Pulmonary artery endothelial cell (primary cell): ENCODE data around the gene KRTAP3-1. TPM values are rescaled to one million over a fixed set of nuclear protein-coding genes. Genes with fewer than 3 reads are reported as not detected.
"Not testable (repeated sequence)": the region's sequence is repeated elsewhere in the genome, so short reads cannot be mapped to it uniquely, and the experiment has no call there.

Experiments
- DNase-seq: peaks from one replicate; pipeline ENCODE4 v3.0.0-alpha.2; 2011; ENCODE audit warnings: low read depth, low spot score
- total RNA-seq: library from RNA; depleted of rRNA; stranded (reverse); fragments of >200 nt; gene quantifications from 2 replicates; pipeline ENCODE4 v1.2.3, GENCODE V29; 2014

Gene KRTAP3-1
- total RNA-seq: not detected in 2 replicates

DNA sequence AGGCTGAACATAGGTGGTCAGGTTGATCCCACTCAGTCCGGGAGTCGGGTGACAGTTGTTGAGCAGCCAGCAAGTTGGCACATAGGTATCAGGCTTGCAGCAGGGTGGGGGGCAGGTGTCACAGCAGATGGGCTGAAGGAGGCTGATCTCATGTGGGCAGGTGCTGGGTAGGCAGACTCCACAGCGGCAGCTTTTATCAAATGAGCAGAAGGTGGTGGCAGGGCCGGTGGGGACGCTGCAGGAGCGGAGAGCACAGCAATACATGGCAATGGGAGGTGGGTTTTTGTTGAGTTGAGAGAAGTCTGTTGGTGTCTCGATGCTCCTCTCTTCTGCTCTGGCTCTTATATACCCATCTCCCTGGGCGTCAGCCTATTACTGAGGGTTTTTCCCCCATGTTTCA, at the start of gene KRTAP3-1:
Gene KRTAP3-1 (minus strand): TSS at position 318 of the 400 bp plus-strand sequence. CDS start 54 bp downstream, at position 264.
- no peak for DNase-seq

DNA sequence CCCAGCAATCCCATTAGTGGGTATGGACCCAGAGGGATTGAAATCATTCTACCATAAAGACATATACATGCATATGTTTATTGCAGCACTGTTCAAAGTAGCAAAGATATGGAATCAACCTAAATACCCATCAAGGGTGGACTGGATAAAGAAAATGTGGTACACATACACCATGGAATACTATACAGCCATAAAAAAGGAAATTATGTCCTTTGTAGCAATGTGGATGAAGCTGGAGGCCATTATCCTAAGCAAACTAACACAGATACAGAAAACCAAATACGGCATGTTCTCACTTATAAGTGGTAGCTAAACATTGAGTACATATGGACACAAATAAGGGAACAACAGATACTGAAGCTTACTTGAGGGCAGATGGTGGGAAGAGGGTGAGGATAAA, 48.6 kb upstream of the KRTAP3-1 start:
- DNase-seq: no peak

DNA sequence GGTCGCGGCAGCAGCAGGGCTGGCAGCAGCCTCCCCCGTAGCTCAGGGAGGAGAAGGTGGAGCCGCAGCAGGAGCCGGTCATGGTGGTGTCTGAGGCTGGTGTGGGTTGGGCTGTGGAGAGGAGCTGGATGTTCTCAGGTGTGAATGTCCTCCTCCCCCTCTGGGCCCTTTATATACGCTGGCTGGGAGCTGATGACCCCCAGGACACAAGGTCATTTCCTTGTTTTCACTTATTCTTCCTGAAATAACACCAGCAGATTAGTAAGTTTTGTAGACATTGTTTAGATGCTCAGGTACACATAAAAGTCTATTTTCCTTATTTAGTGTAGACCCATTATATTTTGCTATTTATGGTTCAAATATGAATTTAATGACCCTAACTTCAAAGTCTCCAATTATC, 46.2 kb upstream of the KRTAP3-1 start, which contains the start of gene KRTAP2-2:
Gene KRTAP2-2 (minus strand): TSS at position 101 of the 400 bp plus-strand sequence. CDS start 19 bp downstream, at position 82.
- not testable (repeated sequence) for DNase-seq

DNA sequence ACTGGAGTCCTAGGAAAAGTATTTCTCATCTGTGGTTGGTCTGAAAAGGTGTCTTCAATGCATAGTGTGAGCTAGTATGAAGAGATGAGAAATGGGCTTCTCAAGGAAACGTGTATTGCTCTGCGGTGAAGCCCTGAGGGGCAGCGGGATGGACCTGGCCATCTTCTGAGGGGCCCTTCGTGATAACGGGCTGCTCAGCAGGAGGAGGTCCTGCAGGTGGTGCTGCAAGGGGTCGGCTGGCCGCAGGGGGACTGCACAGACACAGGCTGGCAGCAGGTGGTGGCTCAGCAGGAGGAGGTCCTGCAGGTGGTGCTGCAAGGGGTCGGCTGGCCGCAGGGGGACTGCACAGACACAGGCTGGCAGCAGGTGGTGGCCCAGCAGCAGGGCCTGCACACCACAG, 45.6 kb upstream of the KRTAP3-1 start:
- DNase-seq: not testable (repeated sequence)

DNA sequence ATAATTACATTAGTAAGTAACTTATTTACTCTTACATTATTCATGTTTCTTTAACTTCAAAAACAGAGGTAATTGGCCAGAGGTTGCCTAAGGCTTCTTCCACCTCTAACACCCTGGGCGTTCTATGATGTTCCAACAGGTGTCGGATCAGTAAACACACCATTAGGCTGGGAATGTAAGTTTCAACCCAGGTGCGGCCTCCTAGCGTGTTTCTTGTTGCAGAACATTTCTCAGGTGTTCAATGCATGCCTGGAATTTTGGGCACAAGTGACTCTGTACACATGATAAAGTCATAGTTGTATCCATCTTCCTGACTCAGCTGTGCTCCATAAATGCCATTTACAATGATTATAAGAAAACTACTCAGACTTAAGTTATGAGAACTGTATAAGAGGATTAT, 45.1 kb upstream of the KRTAP3-1 start:
- no peak for DNase-seq

DNA sequence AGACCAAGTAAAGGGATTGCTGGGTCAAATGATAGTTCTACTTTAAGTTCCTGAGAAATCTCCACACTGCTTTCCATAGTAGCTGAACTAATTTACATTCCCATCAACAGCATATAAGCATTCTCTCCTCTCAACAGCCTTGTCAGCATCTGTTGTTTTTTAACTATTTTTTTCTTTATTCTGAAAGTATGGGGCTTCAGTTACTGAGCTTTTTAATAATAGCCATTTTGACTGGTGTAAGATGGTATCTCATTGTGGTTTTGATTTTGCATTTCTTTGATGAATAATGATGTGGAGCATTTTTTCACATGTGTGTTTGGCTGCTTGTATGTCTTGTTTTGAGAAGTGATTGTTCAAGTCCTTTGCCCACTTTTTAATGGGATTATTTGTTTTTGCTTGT, 43.6 kb upstream of the KRTAP3-1 start:
- no peak for DNase-seq

DNA sequence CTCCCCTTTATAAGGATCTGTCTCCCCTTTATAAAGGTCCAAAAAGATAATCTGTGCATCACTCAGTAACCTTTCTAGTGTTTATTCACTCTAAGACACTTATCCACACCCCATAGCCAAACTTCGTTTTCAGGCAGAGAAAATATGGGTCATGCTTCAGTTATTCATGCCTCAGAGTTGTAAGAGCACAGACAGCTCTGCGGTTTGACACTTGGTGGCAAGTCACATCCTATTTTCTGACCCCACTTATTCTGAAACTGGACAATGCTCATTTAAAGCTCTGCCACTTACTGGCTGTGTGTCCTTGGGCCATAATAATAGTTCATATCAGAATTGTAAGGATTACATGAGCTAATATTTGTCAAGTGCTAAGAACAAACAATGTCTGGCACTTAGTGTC, 40.2 kb upstream of the KRTAP3-1 start:
- DNase-seq: no peak

DNA sequence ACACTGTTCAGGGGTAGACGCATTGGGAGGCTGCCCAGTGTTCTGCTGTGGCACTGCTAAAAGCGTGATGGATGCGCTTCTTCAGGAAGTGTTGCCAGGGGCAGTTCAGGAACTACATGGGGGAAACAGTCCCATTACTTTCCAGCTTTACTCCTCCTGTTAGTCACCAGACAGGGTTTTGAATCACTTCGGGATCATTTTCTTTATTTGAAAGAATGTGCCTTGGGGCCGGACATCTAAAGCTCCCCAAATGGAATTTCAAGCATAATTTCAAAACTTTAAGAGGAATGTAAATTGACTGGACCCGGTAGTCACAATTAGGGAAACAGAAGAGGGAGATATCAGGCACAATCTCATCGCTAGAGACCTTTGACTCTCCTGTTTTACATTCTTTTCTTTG, 39.5 kb upstream of the KRTAP3-1 start:
- no peak for DNase-seq

DNA sequence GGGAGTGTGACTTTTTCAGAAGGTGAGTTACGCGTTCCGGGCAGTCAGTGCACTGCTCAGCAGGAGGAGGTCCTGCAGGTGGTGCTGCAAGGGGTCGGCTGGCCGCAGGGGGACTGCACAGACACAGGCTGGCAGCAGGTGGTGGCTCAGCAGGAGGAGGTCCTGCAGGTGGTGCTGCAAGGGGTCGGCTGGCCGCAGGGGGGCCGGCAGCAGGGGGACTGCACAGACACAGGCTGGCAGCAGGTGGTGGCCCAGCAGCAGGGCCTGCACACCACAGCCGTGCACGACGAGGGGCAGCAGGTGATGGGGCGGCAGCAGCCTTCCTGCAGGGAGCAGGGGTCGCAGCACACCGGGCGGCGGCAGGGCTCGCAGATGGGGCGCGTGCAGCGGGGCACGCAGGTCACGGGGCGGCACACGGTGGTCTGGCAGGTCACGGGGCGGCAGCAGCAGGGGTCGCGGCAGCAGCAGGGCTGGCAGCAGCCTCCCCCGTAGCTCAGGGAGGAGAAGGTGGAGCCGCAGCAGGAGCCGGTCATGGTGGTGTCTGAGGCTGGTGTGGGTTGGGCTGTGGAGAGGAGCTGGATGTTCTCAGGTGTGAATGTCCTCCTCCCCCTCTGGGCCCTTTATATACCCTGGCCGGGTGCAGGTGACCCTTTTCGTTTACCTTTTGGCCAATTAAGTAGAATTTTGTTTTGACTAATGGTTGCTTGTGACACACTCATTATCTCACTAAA, 38.0 kb upstream of the KRTAP3-1 start, which contains the start of gene KRTAP2-1:
Gene KRTAP2-1 (minus strand): TSS at position 582 of the 731 bp plus-strand sequence. CDS start 49 bp downstream, at position 533.
- not testable (repeated sequence) for DNase-seq

DNA sequence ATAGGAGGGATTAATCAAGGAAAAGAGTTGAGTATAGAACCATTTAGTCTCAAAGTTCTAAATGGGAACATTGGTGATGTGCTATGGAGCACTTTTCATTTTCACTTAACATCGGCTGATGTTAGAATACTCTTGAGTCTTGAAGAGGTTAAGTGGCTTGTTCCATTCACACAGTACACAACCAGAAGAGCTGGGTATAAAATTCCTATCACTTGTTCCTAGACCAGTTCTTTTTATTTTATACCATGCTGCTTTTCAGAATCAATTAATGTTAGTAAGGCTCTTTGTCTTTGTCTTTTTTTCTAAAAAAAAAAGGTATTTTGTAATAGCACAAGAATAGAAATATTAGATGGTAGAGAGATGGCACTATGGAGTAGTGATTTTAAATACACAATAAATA, 34.0 kb upstream of the KRTAP3-1 start:
- DNase-seq: no peak

DNA sequence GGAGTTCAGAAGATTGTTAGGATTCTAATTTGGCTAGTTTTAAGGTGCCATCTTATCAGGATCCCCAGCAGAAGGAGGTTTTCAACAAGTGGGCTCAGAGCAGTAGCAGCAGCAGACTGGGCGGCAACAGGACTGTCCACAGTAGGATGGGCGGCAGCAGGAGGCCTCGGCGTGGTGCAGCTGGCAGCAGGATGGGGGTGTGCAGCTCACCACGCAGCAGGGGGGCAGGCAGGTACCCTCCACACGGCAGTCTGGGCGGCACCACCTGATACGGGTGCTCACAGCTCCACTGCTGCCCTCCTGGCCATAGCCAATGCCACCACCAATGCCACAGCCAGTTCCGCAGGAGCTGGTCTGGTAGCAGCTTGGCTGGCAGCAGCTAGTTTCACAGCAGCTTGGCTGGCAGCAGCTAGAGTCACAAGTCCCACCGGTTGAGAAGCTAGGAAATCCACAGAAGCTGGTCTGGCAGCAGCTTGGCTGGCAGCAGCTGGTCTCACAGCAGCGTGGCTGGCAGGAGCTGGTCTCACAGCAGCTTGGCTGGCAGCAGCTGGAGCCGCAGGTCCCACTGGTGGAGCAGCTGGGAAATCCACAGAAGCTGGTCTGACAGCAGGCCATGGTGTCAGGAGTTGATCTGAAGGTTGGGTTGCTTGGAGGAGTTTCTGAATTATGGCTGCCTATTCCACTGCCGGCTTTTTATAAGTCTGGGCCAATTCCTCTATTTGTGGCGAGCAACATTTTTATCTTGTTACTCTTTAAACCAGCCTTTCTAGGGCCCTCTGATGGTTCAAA, 32.0 kb upstream of the KRTAP3-1 start, which contains the start of gene KRTAP1-1:
Gene KRTAP1-1 (minus strand): TSS at position 668 of the 789 bp plus-strand sequence. CDS start 53 bp downstream, at position 615.
- DNase-seq: not testable (repeated sequence)

DNA sequence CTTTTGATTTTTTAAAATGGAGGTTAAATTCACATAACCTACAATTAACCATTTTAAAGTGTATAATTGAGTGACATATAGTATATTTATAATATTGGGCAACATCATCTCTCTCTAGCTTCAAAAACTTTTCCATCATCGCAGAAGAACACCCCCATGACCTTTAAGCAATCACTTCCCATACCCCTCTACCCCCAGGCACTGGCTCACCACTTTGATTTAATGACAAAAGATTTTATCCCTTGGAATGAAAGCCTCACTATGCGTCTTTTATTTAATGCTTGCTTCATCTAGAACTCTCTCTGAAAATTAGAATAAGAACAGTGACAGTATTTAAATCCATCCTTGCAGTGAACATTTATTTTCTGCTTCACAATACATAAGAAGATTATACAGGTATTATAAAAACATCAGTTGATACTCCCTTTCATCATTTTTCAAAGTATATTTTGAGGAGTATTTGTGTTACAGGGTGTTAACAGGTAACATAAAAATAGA, 29.0 kb upstream of the KRTAP3-1 start:
- no peak for DNase-seq

DNA sequence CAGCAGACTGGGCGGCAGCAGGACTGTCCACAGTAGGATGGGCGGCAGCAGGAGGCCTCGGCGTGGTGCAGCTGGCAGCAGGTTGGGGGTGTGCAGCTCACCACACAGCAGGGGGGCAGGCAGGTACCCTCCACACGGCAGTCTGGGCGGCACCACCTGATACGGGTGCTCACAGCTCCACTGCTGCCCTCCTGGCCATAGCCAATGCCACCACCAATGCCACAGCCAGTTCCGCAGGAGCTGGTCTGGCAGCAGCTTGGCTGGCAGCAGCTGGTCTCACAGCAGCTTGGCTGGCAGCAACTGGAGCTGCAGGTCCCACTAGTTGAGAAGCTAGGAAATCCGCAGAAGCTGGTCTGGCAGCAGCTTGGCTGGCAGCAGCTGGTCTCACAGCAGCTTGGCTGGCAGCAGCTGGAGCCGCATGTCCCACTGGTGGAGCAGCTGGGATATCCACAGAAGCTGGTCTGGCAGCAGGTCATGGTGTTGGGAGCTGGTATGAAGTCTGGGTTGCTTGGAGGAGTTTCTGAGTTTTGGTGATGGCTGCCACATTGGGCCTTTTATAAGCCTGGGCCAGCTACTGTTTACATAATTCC, 25.5 kb upstream of the KRTAP3-1 start, which contains the start of gene KRTAP1-3:
Gene KRTAP1-3 (minus strand): TSS at position 529 of the 590 bp plus-strand sequence. CDS start 53 bp downstream, at position 476.
- DNase-seq: not testable (repeated sequence)

DNA sequence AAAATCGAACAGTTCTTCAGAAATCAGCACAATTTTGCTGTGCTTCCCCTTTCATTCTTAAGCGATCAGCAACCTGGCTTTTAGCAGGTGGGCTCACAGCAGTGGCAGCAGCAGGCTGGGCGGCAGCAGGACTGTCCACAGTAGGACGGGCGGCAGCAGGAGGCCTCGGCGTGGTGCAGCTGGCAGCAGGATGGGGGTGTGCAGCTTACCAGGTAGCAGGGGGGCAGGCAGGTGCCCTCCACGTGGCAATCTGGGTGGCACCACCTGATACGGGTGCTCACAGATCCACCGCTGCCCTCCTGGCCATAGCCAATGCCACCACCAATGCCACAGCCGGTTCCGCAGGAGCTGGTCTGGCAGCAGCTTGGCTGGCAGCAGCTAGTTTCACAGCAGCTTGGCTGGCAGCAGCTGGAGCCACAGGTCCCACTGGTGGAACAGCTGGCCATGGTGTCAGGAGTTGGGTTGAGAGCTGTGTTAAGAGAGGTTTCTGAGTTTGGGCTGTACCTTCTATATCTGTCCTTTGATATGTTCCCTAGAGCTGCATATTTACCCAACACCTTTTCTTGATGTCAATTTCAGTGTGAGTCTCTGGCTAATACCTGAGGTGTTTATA, 20.8 kb upstream of the KRTAP3-1 start, which contains the start of gene KRTAP1-4:
Gene KRTAP1-4 (minus strand): TSS at position 563 of the 613 bp plus-strand sequence. CDS start 117 bp downstream, at position 446.
- DNase-seq: no peak

DNA sequence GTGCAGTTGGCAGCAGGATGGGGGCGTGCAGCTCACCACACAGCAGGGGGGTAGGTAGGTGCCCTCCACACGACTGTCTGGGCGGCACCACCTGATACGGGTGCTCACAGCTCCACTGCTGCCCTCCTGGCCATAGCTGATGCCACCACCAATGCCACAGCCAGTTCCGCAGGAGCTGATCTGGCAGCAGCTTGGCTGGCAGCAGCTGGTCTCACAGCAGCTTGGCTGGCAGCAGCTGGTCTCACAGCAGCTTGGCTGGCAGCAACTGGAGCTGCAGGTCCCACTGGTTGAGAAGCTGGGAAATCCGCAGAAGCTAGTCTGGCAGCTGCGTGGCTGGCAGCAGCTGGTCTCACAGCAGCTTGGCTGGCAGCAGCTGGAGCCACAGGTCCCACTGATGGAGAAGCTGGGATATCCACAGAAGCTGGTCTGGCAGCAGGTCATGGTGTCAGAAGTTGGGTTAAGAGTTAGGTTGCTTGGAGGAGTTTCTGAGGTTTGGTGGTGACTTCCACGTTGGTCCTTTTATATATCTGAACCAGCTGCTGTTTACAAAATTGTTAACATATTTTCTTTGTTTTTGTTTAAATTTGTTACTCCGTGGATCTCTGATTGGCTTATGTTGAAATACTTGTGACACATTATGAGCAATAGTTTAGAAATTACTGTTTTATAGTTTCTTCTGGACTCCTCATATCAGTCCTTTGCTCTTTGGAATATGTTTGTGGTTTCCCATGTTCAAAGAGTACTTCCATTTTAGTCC, 18.0 kb upstream of the KRTAP3-1 start, which contains the start of gene KRTAP1-5:
Gene KRTAP1-5 (minus strand): TSS at position 494 of the 757 bp plus-strand sequence. CDS start 53 bp downstream, at position 441.
- no peak for DNase-seq

DNA sequence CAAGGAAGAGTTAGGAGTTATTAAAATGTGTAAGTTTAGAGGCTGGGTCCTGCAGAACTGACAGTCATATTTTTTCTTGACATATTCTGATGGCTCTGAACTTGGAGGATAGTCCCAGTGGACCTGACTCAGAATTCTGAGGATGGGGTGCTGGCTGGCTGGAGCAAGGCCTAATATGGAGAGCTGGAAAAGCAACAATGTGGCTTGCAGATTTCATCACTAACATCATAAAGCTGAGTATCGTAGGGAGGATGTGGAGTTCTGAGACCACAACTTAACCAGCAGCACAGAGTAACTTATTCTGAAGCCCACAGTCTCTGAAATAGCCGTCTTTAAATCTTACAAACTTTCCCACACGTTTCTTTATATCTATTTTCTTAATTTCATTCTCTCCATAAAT, 15.8 kb upstream of the KRTAP3-1 start:
- DNase-seq: no peak

DNA sequence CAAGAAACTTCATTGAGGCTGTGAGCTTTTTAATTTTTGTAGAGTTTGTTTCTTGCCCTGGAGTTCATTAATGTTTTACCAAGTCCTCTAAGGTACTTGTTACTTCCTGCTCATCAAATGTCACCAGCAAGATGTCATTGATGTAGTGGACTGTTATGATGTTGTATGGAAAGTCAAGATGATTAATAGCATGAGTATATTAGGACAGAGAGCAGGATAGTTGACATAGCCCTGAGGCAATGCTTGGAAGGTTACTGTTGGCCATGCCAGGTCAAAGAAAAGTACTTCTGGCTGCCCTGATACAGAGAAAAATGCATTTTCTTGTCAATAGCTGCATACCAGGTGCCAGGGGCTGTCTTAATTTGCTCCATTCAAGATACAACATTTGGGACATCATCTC, 11.4 kb upstream of the KRTAP3-1 start:
- no peak for DNase-seq

DNA sequence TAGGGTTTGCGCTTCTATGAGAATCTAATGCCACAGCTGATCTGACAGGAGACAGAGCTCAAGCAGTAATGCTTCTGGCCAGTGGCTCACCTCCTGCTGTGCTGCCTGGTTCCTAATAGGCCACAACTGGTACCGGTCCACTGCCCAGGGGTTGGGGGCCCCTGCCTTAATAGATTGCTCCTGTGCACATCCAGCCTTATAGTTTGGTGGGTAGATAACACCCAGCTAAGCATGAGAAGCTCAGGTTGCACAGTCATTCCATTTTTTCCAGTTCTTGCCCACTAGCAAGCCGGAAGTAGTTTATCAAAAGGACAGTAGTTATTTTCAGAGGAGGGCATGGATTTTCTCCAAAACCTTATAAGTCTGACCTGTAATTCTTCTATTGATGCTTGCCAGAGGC, 10.5 kb upstream of the KRTAP3-1 start:
- no peak for DNase-seq

DNA sequence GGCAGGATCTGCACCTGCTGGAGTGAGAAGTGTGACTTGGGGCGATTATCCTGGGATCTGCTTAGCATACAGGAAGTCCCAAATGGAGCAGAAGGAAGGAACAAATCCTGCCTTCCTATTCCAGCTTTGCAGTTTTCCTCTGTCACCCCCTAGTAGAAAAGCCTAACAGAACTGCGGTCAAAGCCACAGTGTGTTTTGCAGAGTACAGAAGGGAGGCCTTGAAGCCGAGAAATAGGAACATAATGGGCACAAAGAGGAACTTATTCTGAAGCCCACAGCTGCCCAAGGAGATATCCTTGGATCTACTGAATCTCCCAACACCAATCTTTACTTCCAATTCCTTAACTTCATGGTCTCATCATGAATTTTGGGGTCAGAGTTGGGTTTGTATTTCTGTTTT, 9.6 kb upstream of the KRTAP3-1 start:
- no peak for DNase-seq
